HCT116 (cell line): Measurements from ENCODE around the gene YBEY. TPM values are rescaled to one million over a fixed set of nuclear protein-coding genes. Genes with fewer than 3 reads are reported as not detected.

Source experiments
- ATAC-seq: fragments of 200-7000 bp; cut with Tn5 transposase; 2 replicates; pipeline ENCODE4 v1.9.1; 2020; ENCODE audit warnings: mild to moderate bottlenecking, moderate library complexity
- BruUV-seq: library from RNA; stranded (reverse); fragments of 400-500 nt; replicated peaks from 2 replicates; lab custom pipeline; 2021; lab: Mats Ljungman, UMichigan
- CTCF ChIA-PET: fragments of 300-600 bp; sonication (Branson Sonifier 250); formaldehyde crosslinking; loops from one replicate; lab custom pipeline; 2021; ENCODE audit warnings: antibody characterized with exemption; lab: Charles Lee
- POLR2A ChIA-PET: fragments of 300-600, 350-600 bp; sonication (Branson Sonifier 250); formaldehyde crosslinking; loops from one replicate; lab custom pipeline; 2021; ENCODE audit warnings: antibody characterized with exemption; lab: Charles Lee
- RAD21 ChIA-PET, 2 experiments: fragments of 300-600 bp; sonication (Branson Sonifier 250); formaldehyde crosslinking; loops; one replicate each; lab custom pipeline; 2023; ENCODE audit warnings: low total read pairs in 2 of 2; ENCODE audit not compliant: uncharacterized antibody in 2 of 2, unreplicated experiment in 2 of 2, low non-redundant PET in 1 of 2; lab: Charles Lee
- DNase-seq: peaks from one replicate; pipeline ENCODE4 v3.0.0-alpha.2; 2010; ENCODE audit warnings: low read depth, low spot score
- H2AFZ ChIP-seq: fragments of 200-600 bp; shearing (Covaris generic), sonication (generic); 2 replicates; pipeline ENCODE4 v1.6.1; 2017; ENCODE audit warnings: low read depth, mixed run types, mixed read lengths, antibody characterized with exemption, low read length; ENCODE audit not compliant: poor library complexity, severe bottlenecking
- H3K27ac ChIP-seq: 2 replicates; pipeline ENCODE4 v1.5.1; 2012; ENCODE audit warnings: low read depth, low read length
- H3K27me3 ChIP-seq: fragments of 200-600 bp; sonication (generic); 2 replicates; pipeline ENCODE4 v1.6.1; 2016; ENCODE audit warnings: mixed run types, low read length, mixed read lengths; ENCODE audit not compliant: insufficient read depth
- H3K36me3 ChIP-seq, 2 experiments: fragments of 200-500 bp in 1 of 2; fragments of 200-600 bp in 1 of 2; sonication (Bioruptor generic) in 1 of 2; sonication (generic) in 1 of 2; 2 replicates each; pipeline versions ENCODE4 v1.5.1 to v1.6.1; 2014 to 2016; ENCODE audit warnings: low read length in 2 of 2, inconsistent platforms in 1 of 2, mixed read lengths in 1 of 2, mixed run types in 1 of 2; ENCODE audit not compliant: insufficient read depth in 2 of 2, control insufficient read depth in 1 of 2
- H3K4me1 ChIP-seq, 2 experiments: fragments of 200-600 bp in 1 of 2; sonication (generic) in 1 of 2; 2 replicates each; pipeline versions ENCODE4 v1.5.1 to v1.6.1; 2012 to 2017; ENCODE audit warnings: low read length in 2 of 2, inconsistent platforms in 1 of 2, mild to moderate bottlenecking in 1 of 2, mixed read lengths in 1 of 2, mixed run types in 1 of 2, moderate library complexity in 1 of 2; ENCODE audit not compliant: insufficient read depth in 2 of 2, control insufficient read depth in 1 of 2
- H3K4me2 ChIP-seq: fragments of 200-600 bp; sonication (generic); 2 replicates; pipeline ENCODE4 v1.6.1; 2017; ENCODE audit warnings: mixed run types, low read length, mixed read lengths
- H3K4me3 ChIP-seq, 2 experiments: fragments of 200-600 bp in 1 of 2; sonication (generic) in 1 of 2; replicated peaks in 1 of 2; 2 replicates each; pipeline ENCODE4 v1.5.1; 2011 to 2016; ENCODE audit warnings: low read length in 2 of 2, control low read depth in 1 of 2, low read depth in 1 of 2, mild to moderate bottlenecking in 1 of 2, mixed read lengths in 1 of 2, mixed run types in 1 of 2
- H3K79me2 ChIP-seq: fragments of 200-600 bp; sonication (generic); 2 replicates; pipeline ENCODE4 v1.6.1; 2017; ENCODE audit warnings: mild to moderate bottlenecking, mixed run types, low read length, moderate library complexity, mixed read lengths; ENCODE audit not compliant: insufficient read depth
- H3K9ac ChIP-seq: fragments of 200-600 bp; sonication (generic); 2 replicates; pipeline ENCODE4 v1.6.1; 2016; ENCODE audit warnings: low read length, mixed read lengths
- H3K9me2 ChIP-seq: fragments of 200-600 bp; sonication (generic), shearing (Covaris generic); 2 replicates; pipeline ENCODE4 v1.6.1; 2017; ENCODE audit warnings: mixed run types, mild to moderate bottlenecking, moderate library complexity; ENCODE audit not compliant: insufficient read depth
- H3K9me3 ChIP-seq, 2 experiments: fragments of 200-500 bp in 1 of 2; fragments of 200-600 bp in 1 of 2; sonication (Bioruptor generic) in 1 of 2; sonication (generic) in 1 of 2; 2 replicates each; pipeline ENCODE4 v1.6.1; 2014 to 2017; ENCODE audit warnings: low read length in 2 of 2, mixed read lengths in 2 of 2, inconsistent platforms in 1 of 2, low read depth in 1 of 2, mild to moderate bottlenecking in 1 of 2, mixed run types in 1 of 2, moderate library complexity in 1 of 2; ENCODE audit not compliant: control insufficient read depth in 1 of 2, insufficient read depth in 1 of 2
- H4K20me1 ChIP-seq: fragments of 200-600 bp; sonication (generic), shearing (Covaris generic); 2 replicates; pipeline ENCODE4 v1.6.1; 2017; ENCODE audit warnings: mixed run types, mild to moderate bottlenecking, moderate library complexity; ENCODE audit not compliant: insufficient read depth
- CBX3 ChIP-seq: IDR thresholded peaks from 2 replicates; pipeline ENCODE4 v1.6.1; 2012; ENCODE audit warnings: low read depth
- ELF1 ChIP-seq: IDR thresholded peaks from 2 replicates; pipeline ENCODE4 v1.6.1; 2012; ENCODE audit warnings: low read depth, borderline replicate concordance
- EZH2 ChIP-seq: fragments of 200-600 bp; sonication (generic); IDR thresholded peaks from 2 replicates; pipeline ENCODE4 v1.6.1; 2017; ENCODE audit warnings: antibody characterized with exemption, mixed run types
- EZH2phosphoT487 ChIP-seq: fragments of 200-600 bp; IDR thresholded peaks from 2 replicates; pipeline ENCODE4 v1.6.1; 2018; ENCODE audit warnings: antibody characterized with exemption, borderline replicate concordance
- JUND ChIP-seq: IDR thresholded peaks from 2 replicates; pipeline ENCODE4 v1.6.1; 2012
- RAD21 ChIP-seq: IDR thresholded peaks from 2 replicates; pipeline ENCODE4 v1.6.1; 2012; ENCODE audit warnings: low read depth, mild to moderate bottlenecking
- YY1 ChIP-seq: IDR thresholded peaks from 2 replicates; pipeline ENCODE4 v1.6.1; 2011; ENCODE audit warnings: low read length, low read depth, moderate library complexity, mild to moderate bottlenecking; ENCODE audit not compliant: insufficient replicate concordance; ENCODE audit errors: extremely low read depth
- ZFX ChIP-seq: fragments of 450-650 bp; IDR thresholded peaks from 2 replicates; pipeline ENCODE4 v1.6.1; 2017
- ZNF274 ChIP-seq: fragments of 200-500 bp; sonication (Bioruptor generic); IDR thresholded peaks from 2 replicates; pipeline ENCODE4 v1.6.1; 2014; ENCODE audit warnings: mild to moderate bottlenecking, low read depth, low read length, inconsistent platforms
- intact Hi-C: fragments of 100-400 bp; cut with micrococcal nuclease; formaldehyde crosslinking; loops from 2 replicates; pipeline ENCODE4 v1.10.0; 2022
- total RNA-seq: library from RNA; stranded (reverse); gene quantifications from one replicate; pipeline ENCODE4 v1.2.1, GENCODE V29; 2021; ENCODE audit not compliant: unreplicated experiment
- TF ChIP-seq, protein P1 (sequence below): IDR thresholded peaks from 2 replicates; pipeline ENCODE4 v1.6.1; 2012; ENCODE audit warnings: low read depth
- TF ChIP-seq, protein P2 (sequence below): IDR thresholded peaks from 2 replicates; pipeline ENCODE4 v1.6.1; 2012
- TF ChIP-seq, protein P3 (sequence below), 3 experiments: fragments of 200-600 bp in 1 of 3; sonication (generic) in 1 of 3; IDR thresholded peaks in 2 of 3; conservative IDR thresholded peaks in 1 of 3; 2 replicates each; pipeline ENCODE4 v1.5.1; 2012 to 2017; ENCODE audit warnings: low read depth in 2 of 3, low read length in 2 of 3, antibody characterized with exemption in 1 of 3, borderline replicate concordance in 1 of 3, control low read depth in 1 of 3, mild to moderate bottlenecking in 1 of 3, mixed read lengths in 1 of 3, mixed run types in 1 of 3, moderate library complexity in 1 of 3; ENCODE audit not compliant: insufficient read depth in 1 of 3

Gene YBEY
- total RNA-seq, 1 experiment from 2014 or later = 31.5 TPM

DNA sequence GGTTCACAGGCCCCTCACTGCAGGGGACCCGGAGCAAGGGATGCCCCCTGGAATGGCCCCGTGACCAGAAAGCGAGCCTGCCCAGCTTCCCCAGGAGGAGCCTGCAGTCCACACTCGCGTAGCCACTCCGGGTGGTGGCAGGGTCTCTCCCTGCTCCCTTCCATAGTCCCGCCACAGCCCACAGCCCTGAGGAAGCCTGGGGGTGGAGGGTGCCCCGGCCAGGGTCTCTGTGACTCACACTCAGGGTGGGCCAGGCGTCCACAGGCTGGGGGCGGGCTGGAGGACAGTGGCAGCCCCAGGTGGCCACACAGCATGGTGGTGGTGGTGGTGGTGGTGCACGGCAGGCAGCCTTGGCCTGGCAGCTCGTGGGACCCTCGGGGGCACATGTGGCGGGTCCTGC lies 15.6 kb downstream of the YBEY start:
- DNase-seq (no peak), ATAC-seq (no peak)
- no peak overlapping the region for H3K4me3 ChIP-seq
- no peaks in the 10 kb centered on the region for H3K9me2 ChIP-seq
- CTCF ChIA-PET = no interaction called here
- H3K36me3 ChIP-seq = peaks cover 0 to 2% of the 10 kb centered on the region in 2 experiments; a peak in 1 of 4 replicates
- RAD21 ChIA-PET = no interaction called here
- H3K27me3 ChIP-seq = no peaks in the 10 kb centered on the region
- no peaks in the 10 kb centered on the region for H3K79me2 ChIP-seq
- no TSS peak for BruUV-seq
- no peak overlapping the region for H3K4me2 ChIP-seq
- H2AFZ ChIP-seq = no peak overlapping the region
- POLR2A ChIA-PET = no interaction called here
- no peak for TF ChIP-seq ELF1
- TF ChIP-seq JUND = no peak
- TF ChIP-seq, protein P1, sequence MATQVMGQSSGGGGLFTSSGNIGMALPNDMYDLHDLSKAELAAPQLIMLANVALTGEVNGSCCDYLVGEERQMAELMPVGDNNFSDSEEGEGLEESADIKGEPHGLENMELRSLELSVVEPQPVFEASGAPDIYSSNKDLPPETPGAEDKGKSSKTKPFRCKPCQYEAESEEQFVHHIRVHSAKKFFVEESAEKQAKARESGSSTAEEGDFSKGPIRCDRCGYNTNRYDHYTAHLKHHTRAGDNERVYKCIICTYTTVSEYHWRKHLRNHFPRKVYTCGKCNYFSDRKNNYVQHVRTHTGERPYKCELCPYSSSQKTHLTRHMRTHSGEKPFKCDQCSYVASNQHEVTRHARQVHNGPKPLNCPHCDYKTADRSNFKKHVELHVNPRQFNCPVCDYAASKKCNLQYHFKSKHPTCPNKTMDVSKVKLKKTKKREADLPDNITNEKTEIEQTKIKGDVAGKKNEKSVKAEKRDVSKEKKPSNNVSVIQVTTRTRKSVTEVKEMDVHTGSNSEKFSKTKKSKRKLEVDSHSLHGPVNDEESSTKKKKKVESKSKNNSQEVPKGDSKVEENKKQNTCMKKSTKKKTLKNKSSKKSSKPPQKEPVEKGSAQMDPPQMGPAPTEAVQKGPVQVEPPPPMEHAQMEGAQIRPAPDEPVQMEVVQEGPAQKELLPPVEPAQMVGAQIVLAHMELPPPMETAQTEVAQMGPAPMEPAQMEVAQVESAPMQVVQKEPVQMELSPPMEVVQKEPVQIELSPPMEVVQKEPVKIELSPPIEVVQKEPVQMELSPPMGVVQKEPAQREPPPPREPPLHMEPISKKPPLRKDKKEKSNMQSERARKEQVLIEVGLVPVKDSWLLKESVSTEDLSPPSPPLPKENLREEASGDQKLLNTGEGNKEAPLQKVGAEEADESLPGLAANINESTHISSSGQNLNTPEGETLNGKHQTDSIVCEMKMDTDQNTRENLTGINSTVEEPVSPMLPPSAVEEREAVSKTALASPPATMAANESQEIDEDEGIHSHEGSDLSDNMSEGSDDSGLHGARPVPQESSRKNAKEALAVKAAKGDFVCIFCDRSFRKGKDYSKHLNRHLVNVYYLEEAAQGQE = no peak
- TF ChIP-seq YY1 = no peak
- TF ChIP-seq RAD21 = no peak
- TF ChIP-seq, protein P2, sequence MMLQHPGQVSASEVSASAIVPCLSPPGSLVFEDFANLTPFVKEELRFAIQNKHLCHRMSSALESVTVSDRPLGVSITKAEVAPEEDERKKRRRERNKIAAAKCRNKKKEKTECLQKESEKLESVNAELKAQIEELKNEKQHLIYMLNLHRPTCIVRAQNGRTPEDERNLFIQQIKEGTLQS = no peak
- no peak for TF ChIP-seq ZFX
- TF ChIP-seq, protein P3, sequence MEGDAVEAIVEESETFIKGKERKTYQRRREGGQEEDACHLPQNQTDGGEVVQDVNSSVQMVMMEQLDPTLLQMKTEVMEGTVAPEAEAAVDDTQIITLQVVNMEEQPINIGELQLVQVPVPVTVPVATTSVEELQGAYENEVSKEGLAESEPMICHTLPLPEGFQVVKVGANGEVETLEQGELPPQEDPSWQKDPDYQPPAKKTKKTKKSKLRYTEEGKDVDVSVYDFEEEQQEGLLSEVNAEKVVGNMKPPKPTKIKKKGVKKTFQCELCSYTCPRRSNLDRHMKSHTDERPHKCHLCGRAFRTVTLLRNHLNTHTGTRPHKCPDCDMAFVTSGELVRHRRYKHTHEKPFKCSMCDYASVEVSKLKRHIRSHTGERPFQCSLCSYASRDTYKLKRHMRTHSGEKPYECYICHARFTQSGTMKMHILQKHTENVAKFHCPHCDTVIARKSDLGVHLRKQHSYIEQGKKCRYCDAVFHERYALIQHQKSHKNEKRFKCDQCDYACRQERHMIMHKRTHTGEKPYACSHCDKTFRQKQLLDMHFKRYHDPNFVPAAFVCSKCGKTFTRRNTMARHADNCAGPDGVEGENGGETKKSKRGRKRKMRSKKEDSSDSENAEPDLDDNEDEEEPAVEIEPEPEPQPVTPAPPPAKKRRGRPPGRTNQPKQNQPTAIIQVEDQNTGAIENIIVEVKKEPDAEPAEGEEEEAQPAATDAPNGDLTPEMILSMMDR (IDR thresholded peaks at IDR 0.05 in 2 of 3, conservative IDR thresholded peaks at IDR 0.05 in 1 of 3; ENCODE audit: borderline replicate concordance in 1 of 3, insufficient read depth in 1 of 3, low read depth in 2 of 3, low read length in 2 of 3) = no peak
- TF ChIP-seq EZH2phosphoT487 = no peak
- no peak for TF ChIP-seq EZH2
- TF ChIP-seq ZNF274 = no peak
- no peak for TF ChIP-seq CBX3
- H3K27ac ChIP-seq = no peak overlapping the region
- intact Hi-C loops = no loop called here
- no peaks in the 10 kb centered on the region for H4K20me1 ChIP-seq
- no peaks in the 10 kb centered on the region for H3K9me3 ChIP-seq
- H3K4me1 ChIP-seq = no peaks in the 10 kb centered on the region
- no peak overlapping the region for H3K9ac ChIP-seq
